NB4 (cell line): ENCODE data around the gene OR8A1.

Experiments used
- CTCF ChIP-seq: IDR thresholded peaks from one replicate; pipeline ENCODE4 v1.5.1; 2012; ENCODE audit warnings: low read depth, low read length
- MAX ChIP-seq: IDR thresholded peaks from 2 replicates; pipeline ENCODE4 v1.6.1; 2011; ENCODE audit warnings: low read depth, low read length
- MYC ChIP-seq: IDR thresholded peaks from 2 replicates; pipeline ENCODE4 v1.6.1; 2011; ENCODE audit warnings: low read depth, low read length
- POLR2A ChIP-seq: IDR thresholded peaks from 2 replicates; pipeline ENCODE4 v1.6.1; 2011; ENCODE audit warnings: mild to moderate bottlenecking; ENCODE audit not compliant: insufficient read length; ENCODE audit errors: extremely low read depth

DNA sequence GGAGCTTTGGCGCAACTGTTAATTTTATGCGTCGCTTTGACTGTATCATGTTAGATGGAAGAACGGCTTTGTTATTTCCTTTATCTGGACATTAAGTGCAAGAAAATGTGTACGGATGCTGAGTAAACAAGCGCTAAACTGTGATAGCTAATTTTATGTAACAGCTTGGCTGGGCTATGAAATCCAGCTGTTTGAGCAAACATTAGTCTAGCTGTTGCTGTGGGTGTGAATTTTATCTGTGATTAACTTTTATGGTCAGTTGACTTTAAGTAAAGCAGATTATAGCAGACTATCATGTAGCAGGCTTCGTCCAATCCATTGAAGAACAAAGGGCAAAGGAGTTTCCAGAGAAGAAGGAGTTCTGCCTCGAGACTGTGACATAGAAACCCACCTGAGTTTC, 14.0 kb downstream of the OR8A1 start:
- TF ChIP-seq MYC = no peak
- TF ChIP-seq CTCF = no peak
- TF ChIP-seq MAX = no peak
- TF ChIP-seq POLR2A = no peak
